Prostate gland (tissue), 2 donors: ENCODE results near the gene SRPK1.

Experiments used
- CTCF ChIP-seq, 4 experiments: fragments of 200-600 bp in 2 of 4; fragments of 450-650 bp in 2 of 4; sonication (generic) in 2 of 4; IDR thresholded peaks; 1 replicate in 3 of 4; 2 replicates in 1 of 4; pipeline ENCODE4 v1.5.1; 2016 to 2019; ENCODE audit warnings: antibody characterized with exemption in 4 of 4, mild to moderate bottlenecking in 2 of 4, moderate library complexity in 2 of 4
- POLR2AphosphoS5 ChIP-seq: sonication (generic); formaldehyde crosslinking; IDR thresholded peaks from one replicate; pipeline ENCODE4 v1.6.1; 2017; ENCODE audit warnings: antibody characterized with exemption

GRCh38 chr6:35808688-35809087 is 112.2 kb downstream of the SRPK1 start:
- TF ChIP-seq CTCF (IDR thresholded peaks at IDR 0.05) (no peak), POLR2AphosphoS5 (no peak)
